Measurements from ENCODE around the gene SLC16A1. TPM values are rescaled to one million over a fixed set of nuclear protein-coding genes. Genes with fewer than 3 reads are reported as not detected.
"Not testable (repeated sequence)": the region's sequence is repeated elsewhere in the genome, so short reads cannot be mapped to it uniquely, and the experiment has no call there.

SLC16A1 gene
- total RNA-seq, 4 donors from 2014 or later, result 13.1 to 20.7 (median 15.7) TPM

GRCh38 chr1:112997781-112998180 is 41.8 kb upstream of the SLC16A1 start:
- H3K27ac ChIP-seq, result no peak overlapping the region

GRCh38 chr1:112995890-112996289 is 39.9 kb upstream of the SLC16A1 start:
- H3K36me3 ChIP-seq, result peaks cover 0 to 32% (median 0%) of the 10 kb centered on the region in 3 donors
- H3K9me3 ChIP-seq, result no peaks in the 10 kb centered on the region
- no peak for DNase-seq (ENCODE audit: low spot score in 2 of 2)
- WGBS, 2 donors, result 71 to 83% methylated on average over 2 of the region's 2 CpGs
- no peaks in the 10 kb centered on the region for H3K4me1 ChIP-seq
- no peaks in the 10 kb centered on the region for H3K27me3 ChIP-seq
- TF ChIP-seq EP300 (IDR thresholded peaks at IDR 0.05) (no peak), POLR2A (IDR thresholded peaks at IDR 0.05) (no peak)
- TF ChIP-seq, protein P1, sequence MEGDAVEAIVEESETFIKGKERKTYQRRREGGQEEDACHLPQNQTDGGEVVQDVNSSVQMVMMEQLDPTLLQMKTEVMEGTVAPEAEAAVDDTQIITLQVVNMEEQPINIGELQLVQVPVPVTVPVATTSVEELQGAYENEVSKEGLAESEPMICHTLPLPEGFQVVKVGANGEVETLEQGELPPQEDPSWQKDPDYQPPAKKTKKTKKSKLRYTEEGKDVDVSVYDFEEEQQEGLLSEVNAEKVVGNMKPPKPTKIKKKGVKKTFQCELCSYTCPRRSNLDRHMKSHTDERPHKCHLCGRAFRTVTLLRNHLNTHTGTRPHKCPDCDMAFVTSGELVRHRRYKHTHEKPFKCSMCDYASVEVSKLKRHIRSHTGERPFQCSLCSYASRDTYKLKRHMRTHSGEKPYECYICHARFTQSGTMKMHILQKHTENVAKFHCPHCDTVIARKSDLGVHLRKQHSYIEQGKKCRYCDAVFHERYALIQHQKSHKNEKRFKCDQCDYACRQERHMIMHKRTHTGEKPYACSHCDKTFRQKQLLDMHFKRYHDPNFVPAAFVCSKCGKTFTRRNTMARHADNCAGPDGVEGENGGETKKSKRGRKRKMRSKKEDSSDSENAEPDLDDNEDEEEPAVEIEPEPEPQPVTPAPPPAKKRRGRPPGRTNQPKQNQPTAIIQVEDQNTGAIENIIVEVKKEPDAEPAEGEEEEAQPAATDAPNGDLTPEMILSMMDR (IDR thresholded peaks at IDR 0.05), result no peak
- no peak overlapping the region for H3K4me3 ChIP-seq
- no peak overlapping the region for H3K27ac ChIP-seq

More at GRCh38 chr1:112997781-112998180, 41.8 kb upstream of the SLC16A1 start:
- no peaks in the 10 kb centered on the region for H3K4me1 ChIP-seq
- H3K4me3 ChIP-seq, result no peak overlapping the region
- 77 to 87% methylated on average over 2 of the region's 2 CpGs for WGBS, 2 donors
- no peaks in the 10 kb centered on the region for H3K9me3 ChIP-seq
- H3K36me3 ChIP-seq, result peaks cover 0 to 35% (median 0%) of the 10 kb centered on the region in 3 donors
- H3K27me3 ChIP-seq, result no peaks in the 10 kb centered on the region
- DNase-seq (ENCODE audit: low spot score in 2 of 2), result no peak
- TF ChIP-seq EP300 (IDR thresholded peaks at IDR 0.05) (no peak), POLR2A (IDR thresholded peaks at IDR 0.05) (no peak)
- TF ChIP-seq, protein P1 (IDR thresholded peaks at IDR 0.05), result no peak

- H3K4me1 ChIP-seq; H3K27me3 ChIP-seq; H3K4me3 ChIP-seq; DNase-seq (ENCODE audit: low spot score in 2 of 2); H3K27ac ChIP-seq; H3K9me3 ChIP-seq: not testable (repeated sequence)
- H3K36me3 ChIP-seq, result peaks cover 0 to 30% (median 0%) of the 10 kb centered on the region in 3 donors
- WGBS, 2 donors, result 92 to 95% methylated on average over 9 of the region's 9 CpGs
Observed at GRCh38 chr1:112995021-112995420, 39.0 kb upstream of the SLC16A1 start.

DNA sequence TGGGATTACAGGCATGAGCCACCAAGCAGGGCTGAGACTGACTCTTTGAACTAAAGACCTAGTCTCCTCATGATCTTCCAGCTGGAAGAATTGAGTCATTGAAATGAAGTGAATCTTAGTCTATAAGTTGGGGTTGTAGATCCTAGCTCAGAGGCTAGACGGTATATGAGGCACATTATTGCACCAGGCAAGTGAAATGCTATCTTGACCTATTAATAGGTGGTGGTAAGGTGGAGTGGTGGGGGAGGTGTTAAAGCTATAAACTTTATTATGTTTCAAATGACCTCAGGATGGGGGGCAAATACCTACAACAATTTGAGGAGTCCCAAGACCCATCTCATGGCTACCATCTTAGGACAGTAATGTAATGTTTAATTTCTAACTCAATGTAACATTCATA is 36.8 kb upstream of the SLC16A1 start:
- no peaks in the 10 kb centered on the region for H3K9me3 ChIP-seq
- TF ChIP-seq POLR2A (IDR thresholded peaks at IDR 0.05) (no peak), EP300 (IDR thresholded peaks at IDR 0.05) (no peak)
- TF ChIP-seq, protein P1 (IDR thresholded peaks at IDR 0.05), result no peak
- peaks cover 0 to 7% (median 0%) of the 10 kb centered on the region in 3 donors for H3K36me3 ChIP-seq
- H3K27ac ChIP-seq, result no peak overlapping the region
- no peak overlapping the region for H3K4me3 ChIP-seq
- no peaks in the 10 kb centered on the region for H3K4me1 ChIP-seq
- DNase-seq (ENCODE audit: low spot score in 2 of 2), result no peak
- H3K27me3 ChIP-seq, result no peaks in the 10 kb centered on the region
- 79 to 89% methylated on average over 1 of the region's 1 CpG for WGBS, 2 donors

DNA sequence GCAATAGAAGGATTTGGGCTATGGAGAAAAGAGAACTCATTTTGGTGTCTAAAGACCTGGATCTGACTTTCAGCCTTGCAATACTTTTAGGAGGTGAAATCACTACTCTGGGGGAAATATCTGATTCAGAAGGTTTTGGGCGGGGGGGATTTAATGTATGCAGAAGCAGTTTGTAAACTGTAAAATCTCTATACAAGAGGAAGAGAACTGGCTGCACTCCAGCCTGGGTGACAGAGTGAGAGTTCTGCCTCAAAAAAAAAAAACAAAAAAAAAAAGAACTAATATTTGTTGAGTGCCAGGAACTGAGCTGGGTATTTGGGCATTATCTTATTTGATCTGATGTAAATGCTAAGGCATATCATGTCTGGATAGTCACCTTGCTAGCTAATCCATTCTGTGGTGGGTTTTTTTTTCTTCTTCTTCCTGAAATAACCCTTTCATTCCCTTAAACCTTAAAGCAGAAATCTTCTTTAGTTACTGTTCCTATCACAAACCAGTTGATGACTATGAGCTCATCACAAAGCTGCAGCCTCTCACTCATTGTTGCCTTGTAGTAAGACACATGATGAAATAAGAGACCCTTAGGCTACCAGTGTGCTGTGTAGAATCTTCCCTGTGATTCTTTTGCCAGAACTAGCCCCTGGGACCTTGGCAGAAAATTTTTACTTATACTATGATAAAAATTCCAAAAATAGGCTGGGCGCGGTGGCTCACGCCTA is 35.6 kb upstream of the SLC16A1 start:
- no peak for DNase-seq (ENCODE audit: low spot score in 2 of 2)
- no peaks in the 10 kb centered on the region for H3K36me3 ChIP-seq
- TF ChIP-seq, protein P1 (IDR thresholded peaks at IDR 0.05), result no peak
- no peaks in the 10 kb centered on the region for H3K9me3 ChIP-seq
- no peaks in the 10 kb centered on the region for H3K27me3 ChIP-seq
- WGBS, 2 donors, result 89 to 91% methylated on average over 4 of the region's 4 CpGs
- no peak overlapping the region for H3K27ac ChIP-seq
- H3K4me3 ChIP-seq, result no peak overlapping the region
- H3K4me1 ChIP-seq, result no peaks in the 10 kb centered on the region

Measured in tibial nerve (tissue), 4 donors.